HG02943 (cell line): Measurements from ENCODE around the gene ALOX12.

Experiments
- ATAC-seq: cut with Tn5 transposase; IDR thresholded peaks from one replicate; pipeline ENCODE4 v1.9.1; 2021; ENCODE audit warnings: mild to moderate bottlenecking, low read depth, moderate library complexity; ENCODE audit not compliant: unreplicated experiment

The ALOX12 gene

GRCh38 chr17:7020894-7021664 is 25.2 kb downstream of the ALOX12 start:
- no peak for ATAC-seq

- ATAC-seq, result no peak
Measured at GRCh38 chr17:7021993-7022778, 26.3 kb downstream of the ALOX12 start.

- ATAC-seq, result no peak
Measured at GRCh38 chr17:7022781-7023571, 27.1 kb downstream of the ALOX12 start, which contains the start of gene BCL6B. Gene BCL6B, plus strand, starts transcription at chr17:7023050. Its CDS starts 622 bp downstream, at chr17:7023672.

GRCh38 chr17:7023576-7024401 is 27.9 kb downstream of the ALOX12 start:
- ATAC-seq, result no peak

GRCh38 chr17:7024402-7024785 is 28.5 kb downstream of the ALOX12 start:
- ATAC-seq, result no peak

- no peak for ATAC-seq
Measured at GRCh38 chr17:7025245-7025644, 29.4 kb downstream of the ALOX12 start.

GRCh38 chr17:7026471-7027115 is 30.7 kb downstream of the ALOX12 start:
- ATAC-seq, result no peak

- ATAC-seq, result no peak
Measured at GRCh38 chr17:7027335-7027734, 31.5 kb downstream of the ALOX12 start.

GRCh38 chr17:7029096-7029495 is 33.2 kb downstream of the ALOX12 start:
- ATAC-seq, result no peak

- no peak for ATAC-seq
Measured at GRCh38 chr17:7029659-7030058, 33.8 kb downstream of the ALOX12 start.

- ATAC-seq, result no peak
Measured at GRCh38 chr17:7034955-7035590, 39.2 kb downstream of the ALOX12 start.

GRCh38 chr17:7035591-7036368 is 39.9 kb downstream of the ALOX12 start, which contains the start of gene SLC16A13:
Gene SLC16A13, plus strand, starts transcription at chr17:7036015. Its CDS starts 368 bp downstream, at chr17:7036383.
- ATAC-seq, result peak; percentile 82

- no peak for ATAC-seq
Measured at GRCh38 chr17:7038025-7038862, 42.4 kb downstream of the ALOX12 start.

GRCh38 chr17:7039832-7040231 is 44.0 kb downstream of the ALOX12 start:
- ATAC-seq, result no peak

GRCh38 chr17:7041607-7042500 is 46.0 kb downstream of the ALOX12 start:
- ATAC-seq, result no peak

GRCh38 chr17:7042501-7043181 is 46.8 kb downstream of the ALOX12 start:
- no peak for ATAC-seq
